SHP77 treated with DMSO at 0.1 percent for 48 hours (cell line): ENCODE measurements around the gene RABGAP1L.
"Not testable (repeated sequence)": the region's sequence is repeated elsewhere in the genome, so short reads cannot be mapped to it uniquely, and the experiment has no call there.

ENCODE experiments used
- DNase-seq: peaks from one replicate; lab custom pipeline; 2025; lab: John Stamatoyannopoulos, UW

The RABGAP1L gene

GRCh38 chr1:174577681-174578080, 418.4 kb downstream of the RABGAP1L start:
- no peak for DNase-seq

GRCh38 chr1:174580801-174581200, 421.5 kb downstream of the RABGAP1L start:
- DNase-seq: no peak

- no peak for DNase-seq
Measured at GRCh38 chr1:174583316-174583715, 424.0 kb downstream of the RABGAP1L start.

GRCh38 chr1:174584071-174584470, 424.8 kb downstream of the RABGAP1L start:
- no peak for DNase-seq

- not testable (repeated sequence) for DNase-seq
Measured at GRCh38 chr1:174588618-174589017, 429.3 kb downstream of the RABGAP1L start.

- no peak for DNase-seq
Measured at GRCh38 chr1:174605198-174605597, 445.9 kb downstream of the RABGAP1L start.

- no peak for DNase-seq
Measured at GRCh38 chr1:174606471-174606870, 447.2 kb downstream of the RABGAP1L start.

- DNase-seq: not testable (repeated sequence)
Measured at GRCh38 chr1:174617905-174618304, 458.6 kb downstream of the RABGAP1L start.

- no peak for DNase-seq
Measured at GRCh38 chr1:174623324-174624035, 464.2 kb downstream of the RABGAP1L start.

GRCh38 chr1:174626031-174627025, 467.0 kb downstream of the RABGAP1L start:
- no peak for DNase-seq

- no peak for DNase-seq
Measured at GRCh38 chr1:174637487-174637886, 478.2 kb downstream of the RABGAP1L start.

- no peak for DNase-seq
Measured at GRCh38 chr1:174639461-174639860, 480.1 kb downstream of the RABGAP1L start.

- DNase-seq: no peak
Measured at GRCh38 chr1:174640783-174641182, 481.5 kb downstream of the RABGAP1L start.

GRCh38 chr1:174642393-174642792, 483.1 kb downstream of the RABGAP1L start:
- no peak for DNase-seq

- no peak for DNase-seq
Measured at GRCh38 chr1:174643206-174643605, 483.9 kb downstream of the RABGAP1L start.

- not testable (repeated sequence) for DNase-seq
Measured at GRCh38 chr1:174649572-174649971, 490.3 kb downstream of the RABGAP1L start.

- DNase-seq: no peak
Measured at GRCh38 chr1:174652569-174653280, 493.4 kb downstream of the RABGAP1L start.

- no peak for DNase-seq
Measured at GRCh38 chr1:174654560-174654959, 495.2 kb downstream of the RABGAP1L start.

- no peak for DNase-seq
Measured at GRCh38 chr1:174656409-174657059, 497.2 kb downstream of the RABGAP1L start.

GRCh38 chr1:174657411-174657810, 498.1 kb downstream of the RABGAP1L start:
- no peak for DNase-seq

- no peak for DNase-seq
Measured at GRCh38 chr1:174657893-174658292, 498.6 kb downstream of the RABGAP1L start.

- DNase-seq: no peak
Measured at GRCh38 chr1:174659823-174660222, 500.5 kb downstream of the RABGAP1L start.
